GM12872 (cell line): Measurements from ENCODE around the gene HOXB3.

ENCODE experiments used
- TF ChIP-seq, protein P1 (sequence below): IDR thresholded peaks from 3 replicates; pipeline ENCODE4 v1.5.1; 2011; ENCODE audit warnings: low read depth, mild to moderate bottlenecking, low read length, moderate library complexity; ENCODE audit not compliant: insufficient read depth

HOXB3 gene

DNA sequence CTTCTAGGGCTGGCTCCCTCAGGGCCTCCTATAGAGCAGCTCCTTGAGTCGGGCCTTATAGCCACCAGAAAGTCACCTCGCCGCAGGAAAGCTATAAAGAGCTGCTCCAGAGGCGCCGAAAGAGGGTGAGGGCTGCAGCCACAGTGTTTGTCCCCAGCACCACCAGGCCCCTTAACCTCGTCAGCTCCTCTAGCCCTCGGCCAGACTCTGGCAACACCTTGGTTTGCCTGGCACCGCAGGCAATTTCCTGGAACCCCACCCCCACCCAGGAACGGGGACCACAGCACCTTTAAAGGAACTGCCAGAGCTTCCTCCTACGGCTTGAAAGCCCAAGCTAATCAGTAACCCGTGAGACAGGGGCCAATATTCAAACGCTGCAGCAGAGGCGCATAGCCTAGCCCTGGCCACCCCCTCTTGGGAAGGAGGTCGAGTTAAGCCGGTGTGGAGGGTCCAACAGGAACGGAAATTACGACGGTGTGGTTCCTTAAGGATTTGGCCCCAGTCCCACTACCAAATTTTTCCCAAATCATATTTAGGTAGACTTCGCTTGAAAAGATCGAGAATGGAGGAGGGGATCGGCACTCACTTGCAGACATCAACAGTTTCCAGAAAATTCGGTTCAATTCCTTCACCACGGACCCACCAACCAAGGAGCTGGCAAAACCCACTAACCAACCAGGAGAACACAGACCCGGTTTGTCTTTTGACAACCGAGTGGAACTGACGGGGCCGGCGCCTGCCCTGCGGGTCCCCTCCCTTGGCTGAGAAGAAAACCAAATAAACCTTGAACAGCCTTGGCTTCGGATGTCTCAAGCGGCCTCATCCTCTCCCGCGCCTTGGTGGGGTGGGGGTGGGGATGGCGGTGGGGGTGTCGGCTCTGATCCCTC, 11.7 kb upstream of the HOXB3 start:
- TF ChIP-seq, protein P1, sequence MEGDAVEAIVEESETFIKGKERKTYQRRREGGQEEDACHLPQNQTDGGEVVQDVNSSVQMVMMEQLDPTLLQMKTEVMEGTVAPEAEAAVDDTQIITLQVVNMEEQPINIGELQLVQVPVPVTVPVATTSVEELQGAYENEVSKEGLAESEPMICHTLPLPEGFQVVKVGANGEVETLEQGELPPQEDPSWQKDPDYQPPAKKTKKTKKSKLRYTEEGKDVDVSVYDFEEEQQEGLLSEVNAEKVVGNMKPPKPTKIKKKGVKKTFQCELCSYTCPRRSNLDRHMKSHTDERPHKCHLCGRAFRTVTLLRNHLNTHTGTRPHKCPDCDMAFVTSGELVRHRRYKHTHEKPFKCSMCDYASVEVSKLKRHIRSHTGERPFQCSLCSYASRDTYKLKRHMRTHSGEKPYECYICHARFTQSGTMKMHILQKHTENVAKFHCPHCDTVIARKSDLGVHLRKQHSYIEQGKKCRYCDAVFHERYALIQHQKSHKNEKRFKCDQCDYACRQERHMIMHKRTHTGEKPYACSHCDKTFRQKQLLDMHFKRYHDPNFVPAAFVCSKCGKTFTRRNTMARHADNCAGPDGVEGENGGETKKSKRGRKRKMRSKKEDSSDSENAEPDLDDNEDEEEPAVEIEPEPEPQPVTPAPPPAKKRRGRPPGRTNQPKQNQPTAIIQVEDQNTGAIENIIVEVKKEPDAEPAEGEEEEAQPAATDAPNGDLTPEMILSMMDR, result no peak

DNA sequence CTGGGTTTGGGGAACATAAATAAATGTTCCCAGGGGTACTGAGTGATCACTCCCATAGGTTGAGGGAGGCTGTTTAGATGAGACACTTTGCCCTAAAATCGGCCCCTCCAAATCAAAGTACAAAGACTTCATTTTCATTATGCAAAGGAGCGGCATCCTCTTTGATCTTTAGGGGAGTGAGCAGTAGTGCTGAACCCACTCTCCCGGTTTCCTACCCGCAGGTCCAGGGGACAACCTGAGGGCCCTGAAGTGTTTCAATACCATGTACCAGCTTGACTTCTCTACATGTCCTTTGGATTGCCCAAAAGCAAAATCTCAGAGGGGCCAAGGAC, 11.1 kb upstream of the HOXB3 start:
- TF ChIP-seq, protein P1, result no peak

DNA sequence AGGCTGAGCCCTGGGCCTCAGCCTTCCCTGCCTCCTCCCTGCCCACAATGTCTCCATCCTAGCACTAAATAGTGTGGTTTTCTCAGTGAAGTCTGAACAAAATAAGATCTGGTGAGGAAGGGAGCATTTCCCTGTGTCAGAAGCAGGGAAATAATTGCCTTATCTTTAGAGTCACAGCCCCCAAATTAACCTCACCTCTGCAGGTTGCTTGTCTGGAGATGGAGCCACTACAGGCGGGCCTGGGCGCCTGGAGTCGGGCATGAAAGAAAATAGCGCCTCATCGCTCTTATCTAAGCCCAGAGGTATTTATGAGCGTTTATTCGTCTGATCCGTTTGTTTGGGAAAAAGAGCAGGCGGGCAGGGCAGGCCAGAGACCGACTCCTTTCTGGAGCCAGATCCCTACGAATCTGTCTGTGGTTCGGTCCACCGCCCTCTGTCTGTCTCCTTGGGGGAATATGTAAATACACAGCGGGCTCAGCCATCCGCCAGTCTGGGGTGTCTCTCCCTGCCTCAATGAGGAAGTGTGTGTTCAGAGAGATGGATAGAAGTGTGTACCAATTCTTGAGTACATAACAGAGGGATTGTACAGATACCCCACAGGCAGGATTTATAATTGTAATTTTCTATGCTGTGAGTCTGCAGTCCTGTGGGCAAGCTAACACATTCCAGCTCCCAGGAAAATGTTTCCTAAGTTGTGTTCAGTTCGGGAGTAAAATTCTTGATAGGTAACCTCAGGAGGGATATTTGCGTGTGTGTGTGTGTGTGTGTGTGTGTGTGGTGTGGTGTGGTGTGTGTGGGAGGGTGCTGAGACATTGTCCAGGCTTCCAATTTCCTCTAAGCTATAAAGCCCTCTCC, 10.4 kb upstream of the HOXB3 start:
- TF ChIP-seq, protein P1, result no peak

DNA sequence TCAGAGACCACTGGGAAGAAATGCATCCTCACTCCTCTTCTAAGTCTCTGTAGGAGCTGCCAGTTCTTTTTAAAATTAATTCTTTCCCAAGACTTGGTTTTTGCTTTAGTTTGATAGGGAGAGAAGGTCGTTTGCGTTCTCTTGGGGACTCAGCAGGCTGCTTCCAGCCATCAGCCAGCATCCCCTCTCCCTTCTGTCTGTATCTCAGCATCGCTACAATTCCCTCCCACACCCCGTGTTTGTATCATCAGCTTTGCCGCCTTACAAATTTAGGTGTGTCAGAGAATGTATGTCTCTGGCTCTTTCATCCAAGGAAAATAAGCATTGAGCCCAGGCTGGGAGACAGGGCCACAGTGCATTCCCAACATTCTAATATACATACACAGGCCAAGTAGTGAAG, 9.3 kb upstream of the HOXB3 start:
- TF ChIP-seq, protein P1, result no peak

DNA sequence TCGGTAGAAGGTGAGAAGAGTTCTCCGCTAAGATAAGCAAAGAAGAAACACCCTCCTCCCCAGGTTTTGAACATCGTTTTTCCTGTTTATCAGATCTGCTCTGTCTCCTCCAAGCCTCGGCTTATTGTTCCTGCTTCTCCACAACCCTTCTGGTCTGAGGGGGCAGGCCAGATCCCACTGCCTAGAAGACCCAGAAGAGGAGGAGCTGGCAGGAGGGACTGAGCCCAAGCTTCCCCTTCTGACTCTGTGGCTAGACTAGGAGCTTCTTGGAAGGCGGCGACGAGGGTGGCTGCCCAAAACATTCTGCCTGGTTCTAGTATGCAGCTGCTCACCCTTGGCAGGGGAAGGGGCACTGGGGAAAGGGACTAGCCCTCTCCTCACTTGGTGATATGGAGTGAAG, 8.7 kb upstream of the HOXB3 start:
- TF ChIP-seq, protein P1, result no peak

DNA sequence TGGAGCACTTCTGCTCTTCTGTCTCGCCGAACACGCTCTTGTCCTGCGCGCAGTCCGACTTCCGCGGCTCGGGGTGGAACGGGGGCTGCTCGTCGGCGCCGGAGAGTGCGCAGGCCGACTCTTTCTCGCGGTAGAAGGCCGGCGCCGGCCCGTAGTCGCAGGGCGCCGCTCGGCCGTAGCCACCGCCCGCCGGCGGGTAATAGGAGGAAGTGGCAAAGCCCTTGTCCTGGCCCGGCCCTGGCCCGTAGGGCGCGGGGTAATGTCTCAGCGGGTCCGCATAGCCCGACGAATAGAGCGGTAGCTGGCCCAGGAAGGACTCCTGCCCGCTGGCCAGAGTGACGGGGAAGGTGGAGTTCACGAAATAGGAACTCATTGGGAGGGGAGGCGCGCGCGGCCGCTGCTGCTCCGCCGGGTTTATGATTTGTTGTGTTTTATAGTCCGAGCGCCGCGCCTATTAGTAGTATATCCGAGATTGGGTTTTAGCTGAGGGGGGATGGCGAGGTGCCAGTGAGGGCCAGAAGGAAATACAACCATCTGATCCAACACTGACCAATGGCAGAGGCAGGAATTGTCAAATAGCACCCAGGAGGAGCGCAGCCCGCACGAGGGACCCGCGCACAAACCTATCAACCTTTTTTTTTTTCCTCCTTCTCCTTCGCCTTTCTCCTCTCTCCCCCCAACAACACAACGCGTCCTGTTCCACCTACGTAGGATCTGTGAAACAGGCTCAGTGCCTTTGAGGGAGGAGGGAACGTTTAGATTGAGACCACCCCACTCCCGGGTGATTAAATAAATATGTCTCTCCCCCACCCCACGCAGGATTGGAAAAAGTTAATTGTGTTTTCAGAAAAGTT, 8.0 kb upstream of the HOXB3 start:
- TF ChIP-seq, protein P1, result no peak

DNA sequence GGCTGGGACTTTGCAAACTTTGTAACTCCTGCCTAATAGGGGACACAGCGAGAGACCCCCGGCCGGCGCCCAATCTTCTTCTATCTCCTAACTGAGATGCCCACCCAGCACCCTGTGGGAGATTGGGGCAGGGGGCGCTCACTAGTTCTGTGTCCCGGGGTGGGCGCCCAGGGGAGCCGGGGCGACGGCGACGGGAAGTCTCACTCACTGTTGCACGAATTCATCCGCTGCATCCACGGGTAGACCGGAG, 7.4 kb upstream of the HOXB3 start:
- TF ChIP-seq, protein P1, result no peak
